BLaER1 (cell line): Measurements from ENCODE around the gene C4orf54.

Source experiments
- H3K27ac ChIP-seq: shearing (Covaris generic); formaldehyde crosslinking; 2 replicates; pipeline ENCODE4 v1.8.1; 2022
- H3K27me3 ChIP-seq: shearing (Covaris generic); formaldehyde crosslinking; 2 replicates; pipeline ENCODE4 v1.8.1; 2022
- H3K36me3 ChIP-seq: shearing (Covaris generic); formaldehyde crosslinking; 2 replicates; pipeline ENCODE4 v1.8.1; 2022
- H3K4me1 ChIP-seq: shearing (Covaris generic); formaldehyde crosslinking; 2 replicates; pipeline ENCODE4 v1.8.1; 2022
- H3K4me2 ChIP-seq: shearing (Covaris generic); formaldehyde crosslinking; 2 replicates; pipeline ENCODE4 v1.8.1; 2022
- H3K4me3 ChIP-seq: shearing (Covaris generic); formaldehyde crosslinking; 2 replicates; pipeline ENCODE4 v1.8.1; 2022
- H3K9ac ChIP-seq: shearing (Covaris generic); formaldehyde crosslinking; 2 replicates; pipeline ENCODE4 v1.8.1; 2022
- H3K9me3 ChIP-seq: shearing (Covaris generic); formaldehyde crosslinking; 2 replicates; pipeline ENCODE4 v1.8.1; 2022
- H4K20me1 ChIP-seq: shearing (Covaris generic); formaldehyde crosslinking; 2 replicates; pipeline ENCODE4 v1.8.1; 2022
- Cebpa-rat ChIP-seq: shearing (Covaris generic); IDR thresholded peaks from 2 replicates; pipeline ENCODE4 v1.8.1; 2022

The C4orf54 gene

GRCh38 chr4:99610605-99611175 lies 46.9 kb downstream of the C4orf54 start:
- Histone ChIP-seq H4K20me1 (no peaks in the 10 kb centered on the region), H3K4me1 (no peaks in the 10 kb centered on the region), H3K4me3 (no peak overlapping the region), H3K36me3 (no peaks in the 10 kb centered on the region), H3K27me3 (no peaks in the 10 kb centered on the region), H3K4me2 (no peak overlapping the region), H3K27ac (no peak overlapping the region), H3K9ac (no peak overlapping the region), H3K9me3 (no peaks in the 10 kb centered on the region)
- TF ChIP-seq Cebpa-rat, result no peak

- H3K4me1 ChIP-seq, result no peaks in the 10 kb centered on the region
- no peak for TF ChIP-seq Cebpa-rat
- H3K4me3 ChIP-seq, result no peak overlapping the region
- no peak overlapping the region for H3K9ac ChIP-seq
- no peak overlapping the region for H3K4me2 ChIP-seq
- no peaks in the 10 kb centered on the region for H3K36me3 ChIP-seq
- no peaks in the 10 kb centered on the region for H3K9me3 ChIP-seq
- H3K27ac ChIP-seq, result no peak overlapping the region
- no peaks in the 10 kb centered on the region for H4K20me1 ChIP-seq
- H3K27me3 ChIP-seq, result no peaks in the 10 kb centered on the region
These were observed 49.2 kb downstream of the C4orf54 start for GRCh38 chr4:99608417-99608816.
